Measurements from ENCODE around the gene FNDC3B.

- TF ChIP-seq CTCF (conservative IDR thresholded peaks at IDR 0.05; ENCODE audit: low read length) (no peak), EZH2phosphoT487 (IDR thresholded peaks at IDR 0.05; ENCODE audit: borderline replicate concordance) (no peak)
Measured at GRCh38 chr3:171994646-171995428, 44.5 kb upstream of the FNDC3B start.

All from Loucy (cell line).